Caco-2 (cell line): Measurements from ENCODE around the gene IKBKE. TPM values are rescaled to one million over a fixed set of nuclear protein-coding genes. Genes with fewer than 3 reads are reported as not detected.

Source experiments
- BruUV-seq: library from RNA; stranded (reverse); fragments of 400-500 nt; replicated peaks from 2 replicates; lab custom pipeline; 2021; lab: Mats Ljungman, UMichigan
- CTCF ChIA-PET: fragments of 300-600 bp; sonication (Branson Sonifier 250); formaldehyde crosslinking; loops from one replicate; lab custom pipeline; 2022; ENCODE audit warnings: antibody characterized with exemption; lab: Charles Lee
- POLR2A ChIA-PET: fragments of 300-600 bp; sonication (Branson Sonifier 250); formaldehyde crosslinking; loops from one replicate; lab custom pipeline; 2022; ENCODE audit warnings: antibody characterized with exemption; lab: Charles Lee
- DNase-seq, 2 experiments: peaks; one replicate each; pipeline versions ENCODE4 v3.0.0 to v3.0.0-alpha.2; 2020 to 2022
- H3K27me3 ChIP-seq: replicated peaks from 2 replicates; pipeline ENCODE4 v1.6.0; 2011; ENCODE audit warnings: low read length; ENCODE audit not compliant: control insufficient read depth, insufficient read depth
- H3K36me3 ChIP-seq: 2 replicates; pipeline ENCODE4 v1.5.1; 2011; ENCODE audit warnings: low read length; ENCODE audit not compliant: control insufficient read depth, insufficient read depth
- H3K4me1 ChIP-seq: fragments of 250-450 bp; sonication (Bioruptor Pico); 2 replicates; pipeline ENCODE4 v1.5.1; 2020; ENCODE audit warnings: mild to moderate bottlenecking
- H3K4me3 ChIP-seq: 2 replicates; pipeline ENCODE4 v1.5.1; 2011; ENCODE audit warnings: low read depth, mild to moderate bottlenecking, control low read depth, low read length
- H3K9me3 ChIP-seq: fragments of 250-450 bp; sonication (Bioruptor Pico); 2 replicates; pipeline ENCODE4 v1.5.1; 2020; ENCODE audit warnings: mild to moderate bottlenecking, moderate library complexity
- H3K27ac Mint-ChIP-seq: one replicate; pipeline ENCODE4 v1.8.0; 2022; ENCODE audit warnings: mixed read lengths; ENCODE audit not compliant: unreplicated experiment
- H3K27me3 Mint-ChIP-seq: one replicate; pipeline ENCODE4 v1.8.0; 2022; ENCODE audit warnings: mixed read lengths; ENCODE audit not compliant: insufficient read depth, unreplicated experiment
- H3K36me3 Mint-ChIP-seq: one replicate; pipeline ENCODE4 v1.8.0; 2022; ENCODE audit warnings: mild to moderate bottlenecking, mixed read lengths; ENCODE audit not compliant: insufficient read depth, unreplicated experiment
- H3K4me1 Mint-ChIP-seq: one replicate; pipeline ENCODE4 v1.8.0; 2022; ENCODE audit warnings: low read depth, mixed read lengths; ENCODE audit not compliant: unreplicated experiment
- H3K4me3 Mint-ChIP-seq: one replicate; pipeline ENCODE4 v1.8.0; 2022; ENCODE audit warnings: mild to moderate bottlenecking, moderate library complexity, mixed read lengths; ENCODE audit not compliant: unreplicated experiment
- H3K9me3 Mint-ChIP-seq: one replicate; pipeline ENCODE4 v1.8.0; 2022; ENCODE audit warnings: mixed read lengths; ENCODE audit not compliant: unreplicated experiment
- intact Hi-C: fragments of 100-400 bp; cut with micrococcal nuclease; formaldehyde crosslinking; loops from one replicate; pipeline ENCODE4 v1.10.0; 2022; ENCODE audit not compliant: unreplicated experiment
- total RNA-seq: library from RNA; stranded (reverse); gene quantifications from 2 replicates; pipeline ENCODE4 v1.2.3, GENCODE V29; 2022
- TF ChIP-seq, protein P1 (sequence below), 2 experiments: fragments of 200-600 bp in 1 of 2; IDR thresholded peaks; 1 replicate in 1 of 2; 2 replicates in 1 of 2; pipeline versions ENCODE4 v1.5.1 to v1.8.0; 2011 to 2022; ENCODE audit warnings: antibody characterized with exemption in 1 of 2, control low read depth in 1 of 2, inconsistent platforms in 1 of 2, low read depth in 1 of 2, low read length in 1 of 2, mild to moderate bottlenecking in 1 of 2, moderate library complexity in 1 of 2; ENCODE audit not compliant: insufficient read depth in 1 of 2, severe bottlenecking in 1 of 2, unreplicated experiment in 1 of 2

IKBKE gene
- total RNA-seq, 1 experiment from 2014 or later, result 9.0 TPM

DNA sequence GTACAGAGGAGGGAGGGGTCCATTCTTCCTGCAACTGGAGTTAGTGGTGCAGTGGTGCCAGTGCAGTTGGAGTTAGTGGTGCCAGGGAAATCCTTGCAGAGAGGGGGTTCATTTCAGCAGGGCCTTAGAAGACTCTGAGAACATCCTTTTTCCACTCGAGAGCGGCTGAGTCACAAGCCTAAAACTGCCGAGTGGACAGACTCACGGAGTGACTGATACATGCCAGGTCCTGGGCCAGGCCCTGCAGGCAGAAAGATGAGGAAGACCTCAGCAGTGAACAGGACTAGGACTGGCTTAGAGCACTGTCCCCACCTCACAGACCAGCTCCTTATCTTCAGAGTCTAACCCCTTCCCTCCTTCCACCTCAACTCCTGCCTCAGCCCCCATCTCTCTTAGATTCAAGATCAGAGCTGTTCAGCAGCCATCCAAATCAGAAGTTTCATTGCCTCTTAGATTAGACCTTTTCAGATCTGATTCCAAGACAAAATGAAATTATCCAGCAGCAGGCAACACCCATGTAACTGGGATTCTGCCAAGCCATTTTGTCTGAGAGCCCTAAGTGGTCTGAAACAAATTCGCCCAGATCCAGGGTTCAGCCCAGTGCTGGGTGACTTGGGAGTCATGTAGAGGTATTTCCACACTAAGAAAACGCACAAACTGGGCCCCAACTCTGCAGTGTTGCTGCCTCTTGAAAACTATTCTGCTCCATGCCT is 12.7 kb upstream of the IKBKE start:
- no peaks in the 10 kb centered on the region for H3K27me3 ChIP-seq
- intact Hi-C loops, result no loop called here
- Mint-ChIP-seq H3K36me3 (no peaks in the 10 kb centered on the region), H3K27ac (no peak overlapping the region), H3K9me3 (no peaks in the 10 kb centered on the region), H3K4me1 (peaks cover 7% of the 10 kb centered on the region), H3K27me3 (no peaks in the 10 kb centered on the region), H3K4me3 (no peak overlapping the region)
- ChIA-PET POLR2A (no interaction called here), CTCF (no interaction called here)
- TF ChIP-seq, protein P1, sequence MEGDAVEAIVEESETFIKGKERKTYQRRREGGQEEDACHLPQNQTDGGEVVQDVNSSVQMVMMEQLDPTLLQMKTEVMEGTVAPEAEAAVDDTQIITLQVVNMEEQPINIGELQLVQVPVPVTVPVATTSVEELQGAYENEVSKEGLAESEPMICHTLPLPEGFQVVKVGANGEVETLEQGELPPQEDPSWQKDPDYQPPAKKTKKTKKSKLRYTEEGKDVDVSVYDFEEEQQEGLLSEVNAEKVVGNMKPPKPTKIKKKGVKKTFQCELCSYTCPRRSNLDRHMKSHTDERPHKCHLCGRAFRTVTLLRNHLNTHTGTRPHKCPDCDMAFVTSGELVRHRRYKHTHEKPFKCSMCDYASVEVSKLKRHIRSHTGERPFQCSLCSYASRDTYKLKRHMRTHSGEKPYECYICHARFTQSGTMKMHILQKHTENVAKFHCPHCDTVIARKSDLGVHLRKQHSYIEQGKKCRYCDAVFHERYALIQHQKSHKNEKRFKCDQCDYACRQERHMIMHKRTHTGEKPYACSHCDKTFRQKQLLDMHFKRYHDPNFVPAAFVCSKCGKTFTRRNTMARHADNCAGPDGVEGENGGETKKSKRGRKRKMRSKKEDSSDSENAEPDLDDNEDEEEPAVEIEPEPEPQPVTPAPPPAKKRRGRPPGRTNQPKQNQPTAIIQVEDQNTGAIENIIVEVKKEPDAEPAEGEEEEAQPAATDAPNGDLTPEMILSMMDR (IDR thresholded peaks at IDR 0.05; ENCODE audit: insufficient read depth in 1 of 2, low read depth in 1 of 2, low read length in 1 of 2, severe bottlenecking in 1 of 2, unreplicated experiment in 1 of 2), result no peak
- no peaks in the 10 kb centered on the region for H3K9me3 ChIP-seq
- H3K4me3 ChIP-seq, result no peak overlapping the region
- H3K36me3 ChIP-seq, result no peaks in the 10 kb centered on the region
- BruUV-seq, result no TSS peak
- no peak for DNase-seq
- H3K4me1 ChIP-seq, result no peaks in the 10 kb centered on the region

DNA sequence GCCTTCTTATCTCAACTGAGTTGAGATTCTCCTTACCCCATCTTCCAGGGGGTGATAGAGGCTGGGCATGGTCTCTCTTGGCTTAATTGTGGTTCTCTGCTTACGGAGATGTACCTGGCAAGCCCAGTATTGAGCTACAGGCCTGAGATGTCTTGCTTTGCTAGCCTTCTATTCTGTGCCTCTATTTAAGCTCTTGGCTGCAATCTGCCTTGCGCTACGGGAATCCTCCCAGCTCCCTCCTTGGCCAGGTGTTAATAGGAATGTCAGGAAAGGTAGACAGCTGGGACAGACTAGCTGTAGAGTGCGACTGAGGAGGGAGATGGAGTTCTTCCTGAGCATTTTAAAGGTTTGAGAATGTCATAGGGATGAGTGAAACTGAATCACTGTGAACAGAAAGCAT is 10.6 kb upstream of the IKBKE start:
- H3K4me1 Mint-ChIP-seq, result peaks cover 7% of the 10 kb centered on the region
- no peak for DNase-seq
- no peaks in the 10 kb centered on the region for H3K36me3 Mint-ChIP-seq
- H3K27me3 Mint-ChIP-seq, result no peaks in the 10 kb centered on the region
- CTCF ChIA-PET, result interaction anchor here (1.0 kb wide), 1 partner anchor 10 kb away, joined by 5 read pairs; the partner anchor contains the start of gene IKBKE
- H3K36me3 ChIP-seq, result no peaks in the 10 kb centered on the region
- no peaks in the 10 kb centered on the region for H3K27me3 ChIP-seq
- no peaks in the 10 kb centered on the region for H3K9me3 Mint-ChIP-seq
- no peak overlapping the region for H3K4me3 ChIP-seq
- H3K4me3 Mint-ChIP-seq, result no peak overlapping the region
- no peak overlapping the region for H3K27ac Mint-ChIP-seq
- TF ChIP-seq, protein P1 (IDR thresholded peaks at IDR 0.05; ENCODE audit: insufficient read depth in 1 of 2, low read depth in 1 of 2, low read length in 1 of 2, severe bottlenecking in 1 of 2, unreplicated experiment in 1 of 2), result no peak
- H3K4me1 ChIP-seq, result no peaks in the 10 kb centered on the region
- intact Hi-C loops, result no loop called here
- no TSS peak for BruUV-seq
- H3K9me3 ChIP-seq, result no peaks in the 10 kb centered on the region
- POLR2A ChIA-PET, result no interaction called here

- CTCF ChIA-PET, result interaction anchor here (1.2 to 2.1 kb wide), 2 partner anchors 10 to 17 kb away, joined by 4 to 7 read pairs; partner anchors contain the start of gene IKBKE
- H3K36me3 ChIP-seq, result no peaks in the 10 kb centered on the region
Observed at GRCh38 chr1:206460836-206461426, 9.3 kb upstream of the IKBKE start.

More at GRCh38 chr1:206460836-206461426, 9.3 kb upstream of the IKBKE start:
- TF ChIP-seq, protein P1 (IDR thresholded peaks at IDR 0.05; ENCODE audit: insufficient read depth in 1 of 2, low read depth in 1 of 2, low read length in 1 of 2, severe bottlenecking in 1 of 2, unreplicated experiment in 1 of 2), result no peak
- Mint-ChIP-seq H3K27ac (no peak overlapping the region), H3K4me3 (no peak overlapping the region), H3K4me1 (peaks cover 7% of the 10 kb centered on the region), H3K36me3 (no peaks in the 10 kb centered on the region), H3K9me3 (no peaks in the 10 kb centered on the region), H3K27me3 (no peaks in the 10 kb centered on the region)
- POLR2A ChIA-PET, result no interaction called here
- Histone ChIP-seq H3K4me1 (no peaks in the 10 kb centered on the region), H3K9me3 (no peaks in the 10 kb centered on the region), H3K4me3 (no peak overlapping the region), H3K27me3 (no peaks in the 10 kb centered on the region)
- DNase-seq, result no peak
- intact Hi-C loops, result loop anchor here (1.0 kb wide), 1 partner anchor 9 kb away; the partner anchor contains the start of gene IKBKE
- no TSS peak for BruUV-seq
